Dedifferentiated amniotic fluid mesenchymal stem cell (primary cell): Measurements from ENCODE around the gene NR6A1.

Source experiments
- DNase-seq: peaks from one replicate; pipeline ENCODE4 v3.0.0-alpha.2; 2016; ENCODE audit errors: extremely low spot score

The NR6A1 gene

GRCh38 chr9:124658165-124659017 is 112.7 kb downstream of the NR6A1 start:
- peak; percentile 96 for DNase-seq

GRCh38 chr9:124657516-124657915 is 113.6 kb downstream of the NR6A1 start:
- no peak for DNase-seq

DNA sequence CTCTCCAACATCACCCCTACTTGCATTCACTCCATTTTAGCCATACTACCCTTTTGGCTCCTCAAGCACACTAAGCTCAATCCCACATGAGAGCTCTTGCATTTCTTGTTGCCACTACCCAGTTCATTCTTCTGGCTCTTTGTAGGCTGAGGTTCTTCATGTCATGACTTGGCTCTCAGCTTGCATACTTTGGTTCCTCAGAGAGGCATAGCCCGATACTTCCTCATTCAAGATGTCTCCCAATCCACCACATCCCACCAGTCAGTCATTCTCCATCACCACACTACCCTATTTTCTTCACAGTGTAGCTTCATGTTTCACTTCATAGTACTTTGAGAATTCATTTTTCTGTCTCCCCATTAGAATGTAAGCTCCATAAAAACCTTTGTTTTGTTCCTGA is 116.7 kb downstream of the NR6A1 start:
- no peak for DNase-seq

DNA sequence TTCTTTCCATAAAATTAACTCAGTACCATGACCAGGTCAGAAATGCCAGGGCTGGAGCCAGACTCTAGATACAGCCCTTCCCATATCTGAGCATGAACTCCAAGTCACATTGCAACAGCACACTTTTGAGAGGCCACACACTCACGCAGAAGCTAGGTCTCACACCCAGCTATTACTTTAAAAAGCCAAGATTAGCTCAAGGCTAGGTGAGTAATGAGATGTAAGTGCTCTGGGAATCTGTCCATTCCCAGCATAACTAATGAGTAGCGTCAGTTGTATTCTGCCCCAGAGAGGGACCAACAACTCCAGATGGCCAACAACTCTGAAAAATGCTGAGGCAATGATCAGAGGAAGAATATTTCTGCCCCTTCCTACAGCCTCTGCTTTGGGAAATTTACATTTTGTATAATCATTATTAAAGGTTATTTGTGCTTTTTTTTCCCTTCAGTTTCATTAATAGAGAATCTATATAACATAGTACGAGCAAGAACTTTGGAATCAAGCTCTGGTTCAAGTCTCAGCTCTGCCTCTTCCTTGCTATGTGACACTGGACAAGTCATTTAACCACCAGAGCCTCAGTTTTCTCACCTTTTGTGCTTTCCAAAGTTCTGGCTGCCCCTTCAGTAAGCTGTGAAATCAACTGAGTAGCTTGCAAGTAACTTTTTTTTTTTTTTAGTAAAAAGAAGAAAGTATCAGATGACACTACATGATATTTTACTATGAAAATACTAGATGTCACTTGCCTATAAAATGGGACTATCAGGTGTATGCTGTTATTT is 118.3 kb downstream of the NR6A1 start:
- DNase-seq: peak; percentile 83

DNA sequence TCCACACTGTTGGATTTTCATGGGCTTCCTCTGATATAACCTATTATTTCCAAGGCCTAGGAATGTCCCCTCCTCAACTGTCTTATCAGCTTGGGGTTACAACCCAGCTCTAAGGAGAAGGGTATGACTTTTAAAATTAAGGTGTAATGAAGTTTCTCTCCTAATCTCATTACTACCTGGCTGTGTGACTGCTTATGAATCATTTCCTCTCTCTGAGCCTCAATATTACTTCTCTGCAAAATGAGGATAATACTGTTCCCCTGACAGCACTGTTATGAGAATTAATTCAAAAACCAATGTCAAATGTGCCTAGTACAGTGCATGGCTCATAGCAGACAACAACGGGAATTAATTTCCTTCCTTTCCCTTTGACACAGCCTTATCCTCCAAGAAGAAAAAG is 118.9 kb downstream of the NR6A1 start:
- no peak for DNase-seq

DNA sequence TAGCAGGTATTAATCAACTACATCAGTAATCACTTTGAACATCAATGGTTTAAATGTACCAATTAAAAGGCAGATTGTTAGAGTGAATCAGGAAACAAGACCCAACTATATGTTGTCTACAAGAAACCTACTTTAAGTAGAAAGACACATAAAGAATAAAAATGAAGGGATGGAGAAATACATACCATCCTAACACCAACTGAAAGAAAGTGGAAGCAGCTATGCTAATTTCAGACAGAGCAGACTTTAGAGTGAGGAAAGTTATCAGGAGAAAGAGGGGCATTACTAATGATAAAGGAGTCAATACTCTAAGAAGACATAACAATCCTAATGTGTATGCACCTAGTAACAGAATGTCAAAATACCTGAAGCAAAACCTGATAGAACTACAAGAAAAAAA is 125.8 kb downstream of the NR6A1 start:
- DNase-seq: no peak

DNA sequence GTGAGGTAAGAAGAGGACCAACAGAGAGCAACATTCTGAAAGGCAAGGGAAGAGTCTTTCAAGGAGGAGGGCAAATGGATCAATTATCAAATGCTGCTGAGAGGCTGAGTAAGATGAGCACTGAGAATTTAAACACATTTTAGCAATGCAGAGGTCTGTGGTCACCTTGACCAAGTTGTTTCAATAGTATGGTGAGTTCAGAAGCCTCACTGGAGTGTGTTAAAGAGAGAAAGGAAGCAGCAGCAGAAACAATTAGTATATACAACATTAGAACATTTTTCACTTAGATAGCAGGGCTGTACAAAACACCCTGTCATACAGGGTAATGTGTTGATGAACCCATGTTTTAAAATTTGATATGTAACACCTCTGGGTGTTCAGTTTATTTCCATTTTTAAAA is 131.5 kb downstream of the NR6A1 start:
- DNase-seq: no peak

GRCh38 chr9:124635285-124635684 is 135.8 kb downstream of the NR6A1 start:
- no peak for DNase-seq

DNA sequence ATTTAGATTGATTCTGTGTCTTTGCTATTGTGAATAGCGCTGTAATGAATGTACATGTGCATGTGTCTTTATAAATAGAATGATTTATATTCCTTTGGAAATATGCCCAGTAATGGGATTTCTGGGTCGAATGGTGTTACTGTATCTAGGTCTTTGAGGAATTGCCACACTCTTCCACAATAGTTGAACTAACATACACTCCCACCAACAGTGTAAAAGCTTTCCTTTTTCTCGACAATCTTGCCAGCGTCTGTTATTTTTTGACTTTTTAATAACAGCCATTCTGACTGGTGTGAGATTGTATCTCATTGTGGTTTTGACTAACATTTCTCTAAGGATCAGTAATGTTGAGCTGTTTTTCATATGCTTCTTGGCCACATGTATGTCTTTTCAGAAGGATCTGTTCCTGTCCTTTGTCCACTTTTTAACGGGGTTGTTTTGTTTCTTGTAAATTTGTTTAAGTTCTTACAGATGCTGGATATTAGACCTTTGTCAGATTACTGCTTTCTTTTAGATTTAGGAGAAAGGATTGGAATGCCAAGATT is 139.0 kb downstream of the NR6A1 start:
- DNase-seq: peak; percentile 29

DNA sequence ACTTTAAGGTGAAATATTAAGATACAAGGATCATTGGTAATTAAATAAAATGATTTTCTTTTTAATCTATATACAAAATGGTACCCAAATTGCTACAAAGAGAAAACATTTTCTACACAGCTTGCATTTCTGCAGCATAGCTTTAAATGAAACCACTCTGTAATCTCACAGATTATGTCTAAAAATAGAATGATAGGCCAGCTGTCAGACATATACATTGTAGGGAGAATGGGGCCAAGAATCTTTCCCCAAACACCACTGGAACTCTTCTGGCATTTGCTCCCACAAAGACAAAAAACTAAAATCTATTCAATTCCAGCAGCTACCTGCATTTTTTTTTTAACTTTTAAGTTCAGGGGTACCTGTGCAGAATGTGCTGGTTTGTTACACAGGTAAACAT is 139.8 kb downstream of the NR6A1 start:
- DNase-seq: no peak

DNA sequence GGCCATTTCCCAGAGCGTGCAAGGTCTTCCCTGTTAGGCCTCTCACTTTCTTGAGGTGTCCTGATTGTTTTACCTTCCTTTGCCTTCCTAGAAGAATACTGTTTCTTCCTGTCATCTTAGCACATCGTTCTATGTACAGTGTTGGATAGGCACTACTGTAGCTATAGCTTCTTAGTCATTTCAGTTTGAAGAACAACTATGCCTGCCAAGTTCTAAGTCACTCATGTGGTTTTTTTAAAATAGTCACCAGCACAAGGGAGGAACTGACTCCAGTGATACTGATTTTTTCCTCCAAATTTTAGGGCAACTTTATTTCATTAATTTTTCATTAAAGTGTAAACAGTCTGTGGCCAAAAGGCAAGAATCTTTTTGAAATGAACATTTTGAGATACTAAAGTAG is 141.5 kb downstream of the NR6A1 start:
- peak; percentile 60 for DNase-seq

GRCh38 chr9:124628741-124629140 is 142.4 kb downstream of the NR6A1 start:
- no peak for DNase-seq

- DNase-seq: no peak
Observed at GRCh38 chr9:124626276-124626675, 144.8 kb downstream of the NR6A1 start.

GRCh38 chr9:124625087-124625486 is 146.0 kb downstream of the NR6A1 start:
- no peak for DNase-seq

- no peak for DNase-seq
Observed at GRCh38 chr9:124624735-124624992, 146.4 kb downstream of the NR6A1 start.

- DNase-seq: no peak
Observed at GRCh38 chr9:124623966-124624734, 147.0 kb downstream of the NR6A1 start.

DNA sequence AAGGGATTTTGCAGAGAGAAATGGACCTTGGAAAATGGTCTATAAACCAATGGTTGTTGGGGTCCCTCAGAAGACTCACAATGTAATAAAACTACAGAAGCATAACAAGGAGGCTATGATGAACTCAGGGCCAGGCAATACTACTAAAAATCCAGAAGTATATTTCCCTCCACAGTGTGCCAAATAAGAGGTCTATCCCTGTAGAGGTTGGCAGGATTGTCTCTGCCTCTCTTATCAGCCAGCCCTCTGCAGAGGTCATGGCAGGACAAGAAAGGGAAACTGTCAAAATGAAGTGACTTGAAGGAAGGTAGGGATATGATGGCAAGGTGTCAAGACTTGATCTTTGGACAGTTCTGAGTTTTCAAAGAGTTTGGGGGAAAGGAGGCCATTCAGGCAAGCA is 148.2 kb downstream of the NR6A1 start:
- DNase-seq: no peak

GRCh38 chr9:124621371-124622328 is 149.5 kb downstream of the NR6A1 start:
- no peak for DNase-seq

GRCh38 chr9:124618476-124618875 is 152.6 kb downstream of the NR6A1 start:
- no peak for DNase-seq

- peak; percentile 80 for DNase-seq
Observed at GRCh38 chr9:124617477-124618141, 153.5 kb downstream of the NR6A1 start.

DNA sequence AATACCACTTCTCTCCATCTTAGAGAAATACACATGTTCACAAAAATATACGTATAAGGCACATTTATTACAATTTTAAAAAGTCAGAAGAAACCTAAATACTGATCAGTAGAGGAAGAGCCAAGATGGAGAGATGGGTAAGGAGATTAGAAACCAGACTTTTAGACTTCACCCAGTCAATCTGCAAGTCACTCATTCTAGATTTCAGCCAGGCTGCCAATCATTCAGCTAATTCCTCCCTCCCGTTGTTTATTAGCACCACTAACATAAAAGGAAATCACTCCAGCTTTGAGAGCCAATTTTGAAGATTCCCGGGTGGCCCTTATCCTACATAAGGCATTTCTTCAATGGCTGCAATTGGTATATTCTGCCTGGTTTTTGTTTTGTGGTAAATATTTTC is 154.2 kb downstream of the NR6A1 start:
- DNase-seq: no peak
